DMS153 (cell line): ENCODE data around the gene ENPP6.
"Not testable (repeated sequence)": the region's sequence is repeated elsewhere in the genome, so short reads cannot be mapped to it uniquely, and the experiment has no call there.

Experiments used
- DNase-seq: peaks from one replicate; lab custom pipeline; 2025; lab: John Stamatoyannopoulos, UW

The ENPP6 gene

DNA sequence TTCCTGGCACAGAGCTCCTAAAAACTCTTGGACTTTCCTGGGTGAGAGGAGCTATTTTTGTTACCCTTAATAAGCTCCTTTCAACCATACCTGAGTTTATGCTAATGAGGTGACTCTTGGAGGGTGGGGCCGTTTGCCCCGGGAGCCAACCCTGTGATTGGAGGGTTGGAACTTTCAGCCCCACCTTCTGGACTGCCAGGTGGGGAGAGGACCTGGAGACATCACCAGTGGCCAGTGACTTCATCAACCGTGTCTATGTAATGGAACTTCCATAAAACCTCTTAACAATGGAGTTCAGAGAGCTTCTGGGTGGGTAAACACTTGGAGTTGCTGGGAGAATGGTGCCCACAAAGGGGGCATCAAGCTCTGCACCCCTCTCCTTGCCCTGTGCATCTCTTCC lies 17.9 kb upstream of the ENPP6 start:
- DNase-seq, result no peak

DNA sequence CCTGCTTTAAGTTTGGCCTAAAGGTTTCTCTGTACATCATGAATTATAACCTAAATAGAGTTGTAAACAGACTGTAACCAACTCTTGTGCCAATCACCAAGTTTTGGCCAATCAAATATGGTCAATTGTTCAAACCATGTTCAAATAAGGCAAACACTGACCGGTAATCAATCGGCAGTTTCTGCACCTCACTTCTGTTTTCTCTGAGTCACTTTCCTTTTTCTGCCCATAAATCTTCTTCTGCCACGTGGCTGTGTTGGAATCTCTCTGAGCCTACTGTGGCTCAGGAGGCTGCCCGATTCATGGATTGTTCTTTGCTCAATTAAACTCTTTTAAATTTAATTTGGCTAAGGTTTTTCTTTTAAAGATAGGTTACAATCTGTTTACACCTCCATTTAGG lies 16.5 kb upstream of the ENPP6 start:
- DNase-seq, result no peak

DNA sequence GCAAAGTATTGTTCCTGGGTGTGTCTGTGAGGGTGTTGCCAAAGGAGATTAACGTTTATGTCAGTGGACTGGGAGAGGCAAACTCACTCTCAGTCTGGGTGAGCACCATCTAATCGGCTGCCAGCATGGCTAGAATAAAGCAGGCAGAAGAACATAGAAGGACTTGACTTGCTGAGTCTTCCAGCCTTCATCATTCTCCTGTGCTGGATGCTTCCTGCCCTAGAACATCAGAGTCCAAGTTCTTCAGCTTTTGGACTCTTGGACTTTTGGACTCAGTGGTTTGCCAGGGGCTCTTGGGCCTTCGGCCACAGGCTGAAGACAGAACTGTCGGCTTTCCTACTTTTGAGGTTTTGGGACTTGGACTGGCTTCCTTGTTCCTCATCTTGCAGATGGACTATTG lies 15.3 kb upstream of the ENPP6 start:
- DNase-seq, result no peak

DNA sequence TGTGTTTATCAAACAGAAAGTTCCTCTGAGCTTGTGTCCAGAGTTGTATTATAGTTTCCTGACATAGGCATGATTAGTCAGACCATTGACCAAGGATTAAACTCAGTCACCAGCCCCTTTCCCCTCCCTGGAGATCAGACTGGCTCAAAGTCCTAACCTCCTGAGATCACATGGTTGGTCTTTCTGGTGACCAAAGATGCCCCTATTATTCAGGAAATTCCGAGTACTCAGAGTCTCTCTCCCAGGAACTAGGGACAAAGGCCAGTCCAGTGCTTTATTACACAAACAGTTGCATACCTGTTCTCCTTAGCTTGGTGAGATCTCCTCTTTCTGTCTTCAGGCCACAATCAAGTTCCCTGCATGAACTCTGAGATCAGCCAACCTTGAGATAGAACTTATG lies 14.5 kb upstream of the ENPP6 start:
- no peak for DNase-seq

DNA sequence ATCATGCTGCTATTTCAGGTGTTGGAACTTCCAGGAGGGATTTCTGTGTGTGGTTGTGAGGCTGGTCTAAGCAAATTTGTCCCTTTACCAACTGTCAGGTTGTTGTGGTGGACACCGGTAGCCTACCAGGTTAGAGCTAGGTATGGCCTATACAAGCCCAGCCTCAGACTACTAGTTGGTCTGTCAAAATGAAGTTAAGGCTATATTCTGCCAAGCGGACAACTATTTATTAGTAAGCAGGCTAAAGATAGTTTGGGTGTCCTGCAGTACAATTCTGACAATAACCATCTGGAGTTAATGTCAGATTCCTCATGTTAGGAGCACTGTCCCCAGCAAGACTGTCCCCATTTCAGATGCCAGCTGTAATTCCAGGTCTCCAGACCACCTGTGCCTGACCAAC lies 13.9 kb upstream of the ENPP6 start:
- DNase-seq, result no peak

DNA sequence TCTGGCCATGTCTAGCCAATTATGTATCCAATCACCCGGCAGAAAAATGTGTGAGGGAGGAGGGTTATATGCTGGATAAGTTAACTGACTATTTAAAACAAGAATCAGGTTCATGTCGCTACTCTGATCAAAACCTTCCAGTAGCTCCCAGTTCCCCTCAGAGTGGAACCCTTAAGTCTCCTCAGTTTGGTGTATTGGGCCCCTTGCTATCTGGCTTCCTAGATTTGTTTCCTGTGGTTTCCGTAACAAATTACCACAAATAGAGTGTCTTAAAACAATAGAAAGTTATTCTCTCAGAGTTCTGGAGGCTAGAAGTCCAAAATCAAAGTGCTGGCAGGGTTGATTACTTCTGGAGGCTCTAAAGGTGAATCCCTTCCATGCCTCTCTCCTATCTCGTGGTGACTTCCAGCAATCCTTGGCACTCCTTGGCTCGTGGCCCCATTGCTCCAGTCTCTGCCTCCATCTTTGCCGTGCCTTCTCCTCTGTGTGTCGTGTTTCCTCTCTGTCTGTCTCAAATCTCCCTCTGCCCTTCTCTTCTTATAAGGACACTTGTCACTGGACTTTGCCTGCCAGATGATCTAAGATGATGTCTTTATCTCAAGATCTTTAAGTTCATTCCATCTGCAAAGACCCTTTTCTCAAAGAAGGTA lies 10.5 kb upstream of the ENPP6 start:
- no peak for DNase-seq

DNA sequence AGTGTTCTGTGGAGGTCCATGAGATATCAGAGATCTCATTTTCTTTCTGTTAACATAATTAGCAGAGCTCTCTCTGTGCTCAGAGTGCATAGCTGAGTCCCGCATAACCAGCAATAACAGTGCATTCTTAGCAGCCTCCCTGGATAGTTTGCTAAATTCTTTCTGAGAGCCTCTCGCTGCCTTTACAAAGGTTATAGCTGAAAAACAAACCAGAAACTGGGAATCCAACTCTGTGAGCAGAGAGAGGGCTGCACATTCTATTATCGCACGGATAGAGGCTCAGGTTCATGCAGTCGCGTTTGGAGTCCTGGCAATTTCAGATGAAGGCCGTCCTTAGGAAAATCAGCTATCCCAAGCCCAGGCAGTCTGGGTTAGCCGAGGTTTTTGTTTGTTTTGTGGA lies 1.2 kb downstream of the ENPP6 start:
- DNase-seq, result no peak

DNA sequence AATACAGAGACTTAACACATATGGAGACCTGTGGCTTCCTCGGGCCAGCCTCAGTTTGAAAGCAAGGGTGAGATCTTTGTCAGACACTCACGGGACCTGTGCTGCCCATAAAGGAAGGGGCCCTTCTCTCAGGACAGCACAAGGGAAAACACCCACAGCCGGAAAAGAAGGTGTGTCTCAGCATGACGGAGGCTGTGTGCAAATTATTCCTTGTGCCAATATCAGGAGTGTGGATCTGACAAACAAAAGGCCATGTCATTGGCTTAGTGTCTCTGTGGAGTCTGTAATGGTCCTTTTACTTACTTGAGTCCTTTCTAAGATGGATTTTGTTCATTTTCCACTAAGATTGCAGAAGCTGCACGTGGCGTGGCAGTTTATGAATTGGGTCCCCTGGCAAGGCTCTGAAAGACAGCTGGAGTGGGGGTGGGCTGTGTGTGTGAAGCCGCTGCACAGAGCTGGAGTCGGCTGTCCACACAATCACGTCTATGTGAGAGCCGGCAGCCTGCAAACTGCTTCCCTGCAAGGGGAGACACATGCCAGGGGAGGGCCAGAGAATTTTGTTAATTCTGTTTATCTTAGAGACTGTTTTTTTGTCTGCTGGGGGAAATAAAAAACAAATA lies 1.9 kb downstream of the ENPP6 start:
- no peak for DNase-seq

DNA sequence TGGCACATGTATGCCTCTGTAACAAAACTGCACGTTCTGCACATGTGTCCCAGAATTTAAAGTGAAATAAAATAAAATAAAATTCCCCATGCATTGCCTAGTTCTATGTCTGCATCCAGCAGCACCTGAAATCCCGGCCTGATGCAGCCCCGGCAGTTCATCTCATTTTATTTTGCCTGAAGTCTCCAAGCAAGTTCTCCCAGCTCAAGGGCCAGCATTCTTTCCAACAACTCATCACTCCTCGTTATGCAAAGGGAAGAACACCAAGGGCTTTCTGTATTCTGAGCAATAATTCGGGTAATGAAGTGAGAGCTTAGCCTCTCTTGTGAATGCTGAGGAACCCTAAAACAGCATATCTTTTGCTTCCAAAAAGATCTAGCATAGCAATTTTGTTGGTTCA lies 2.7 kb downstream of the ENPP6 start:
- DNase-seq, result no peak

DNA sequence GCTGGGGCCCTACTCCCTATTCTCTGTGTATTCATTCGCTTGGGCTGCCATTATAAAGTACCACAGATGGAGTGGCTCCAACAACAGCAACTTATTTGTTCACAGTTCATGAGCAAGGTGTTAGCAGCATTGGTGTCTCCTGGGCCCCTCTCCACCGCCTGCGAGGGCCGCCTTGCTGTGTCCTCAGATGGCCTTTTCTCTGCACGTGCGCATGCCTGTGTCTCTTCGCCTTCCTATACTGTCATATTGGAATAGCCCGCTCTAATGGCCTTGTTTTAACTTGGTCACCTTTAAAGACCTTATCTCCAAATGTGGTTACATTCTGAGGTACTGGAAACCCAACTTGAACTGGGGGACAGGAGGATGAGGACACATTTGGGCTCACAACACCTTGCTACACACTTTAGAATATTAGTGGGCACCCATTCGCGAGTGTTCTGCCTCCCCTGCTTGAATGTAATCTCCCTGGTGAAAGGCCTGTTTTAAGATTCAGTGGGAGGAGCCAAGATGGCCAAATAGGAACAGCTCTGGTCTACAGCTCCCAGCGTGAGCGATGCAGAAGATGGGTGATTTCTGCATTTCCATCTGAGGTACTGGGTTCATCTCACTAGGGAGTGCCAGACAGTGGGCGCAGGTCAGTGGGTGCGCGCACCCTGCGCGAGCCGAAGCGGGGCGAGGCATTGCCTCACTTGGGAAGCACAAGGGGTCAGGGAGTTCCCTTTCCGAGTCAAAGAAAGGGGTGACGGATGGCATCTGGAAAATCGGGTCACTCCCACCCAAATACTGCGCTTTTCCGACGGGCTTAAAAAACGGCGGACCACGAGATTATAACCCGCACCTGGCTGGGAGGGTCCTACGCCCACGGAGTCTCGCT lies 9.7 kb downstream of the ENPP6 start:
- not testable (repeated sequence) for DNase-seq

DNA sequence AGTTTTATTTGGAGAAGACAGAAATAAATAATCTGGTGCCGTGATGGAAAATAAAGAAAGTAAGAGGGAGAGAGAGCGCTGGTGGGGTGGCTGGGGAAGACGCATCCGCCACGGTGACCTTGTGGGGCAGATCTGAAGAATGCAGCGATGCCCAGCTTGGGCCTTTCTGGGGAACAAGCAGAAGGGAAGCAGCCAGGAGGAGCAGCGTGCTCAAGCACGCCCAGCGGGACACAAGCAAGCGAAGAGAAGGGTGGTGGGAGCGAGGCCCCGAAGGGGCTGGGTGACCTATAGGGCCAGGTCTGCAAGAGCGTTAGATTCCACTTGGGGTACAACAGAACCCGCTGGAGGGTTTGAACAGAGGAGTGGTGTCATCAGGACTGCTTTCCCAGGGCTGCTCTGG lies 12.4 kb downstream of the ENPP6 start:
- DNase-seq, result no peak

DNA sequence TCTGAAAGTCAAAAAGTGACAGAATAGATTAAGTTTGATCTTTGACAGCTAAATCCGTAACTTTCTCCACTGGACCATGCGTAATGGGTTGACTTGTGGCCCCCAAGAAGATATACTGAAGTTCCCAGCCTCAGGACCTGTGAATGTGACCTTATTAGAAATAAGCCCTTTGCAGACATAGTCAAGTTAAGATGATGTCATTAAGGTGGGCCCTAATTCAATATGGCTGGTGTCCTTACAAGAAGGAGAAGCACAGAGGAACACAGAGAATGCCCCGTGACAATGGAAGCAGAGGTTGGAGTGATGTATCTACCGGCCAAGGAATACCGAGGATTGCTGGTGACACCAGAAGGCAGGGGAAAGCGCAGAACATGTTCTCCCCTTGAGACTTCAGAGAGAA lies 14.4 kb downstream of the ENPP6 start:
- no peak for DNase-seq

DNA sequence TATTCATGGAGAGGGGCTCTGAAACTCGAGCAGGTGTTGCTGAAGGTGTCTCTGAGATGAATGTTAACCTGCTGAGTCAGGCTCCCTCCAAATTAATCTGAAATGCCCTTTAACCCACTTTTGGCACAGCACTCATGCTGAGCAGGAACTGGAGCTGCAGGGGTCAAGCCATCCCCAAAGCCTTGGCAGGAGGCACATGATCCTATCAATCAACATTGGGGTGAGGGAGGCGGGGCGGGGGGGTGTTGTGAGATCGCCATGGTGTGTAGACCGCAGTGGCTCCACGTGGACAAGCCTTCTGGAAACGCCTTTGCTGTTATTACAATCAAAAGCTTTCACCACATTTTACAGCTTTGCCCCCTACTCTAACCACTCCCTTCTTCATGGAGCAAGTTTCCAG lies 16.5 kb downstream of the ENPP6 start:
- no peak for DNase-seq

DNA sequence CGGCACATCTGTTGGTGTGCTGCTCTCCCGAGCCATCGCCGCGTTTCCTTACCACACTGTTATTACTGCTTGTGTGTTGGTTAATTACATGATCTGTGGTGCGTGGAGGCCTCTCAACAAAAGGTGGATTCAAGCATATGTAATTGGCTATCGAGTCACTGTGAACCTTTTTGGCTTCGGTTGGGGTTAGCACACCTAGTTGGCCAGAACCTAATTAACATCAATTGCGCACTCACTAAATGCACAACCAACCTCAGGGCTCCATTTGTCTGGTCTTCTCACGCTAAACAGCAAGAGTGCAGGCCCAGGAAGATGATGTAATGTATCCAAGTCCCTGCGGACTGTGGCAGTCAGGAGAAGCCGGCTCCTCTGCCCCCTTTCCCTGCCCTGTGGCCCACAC lies 17.4 kb downstream of the ENPP6 start:
- DNase-seq, result no peak

DNA sequence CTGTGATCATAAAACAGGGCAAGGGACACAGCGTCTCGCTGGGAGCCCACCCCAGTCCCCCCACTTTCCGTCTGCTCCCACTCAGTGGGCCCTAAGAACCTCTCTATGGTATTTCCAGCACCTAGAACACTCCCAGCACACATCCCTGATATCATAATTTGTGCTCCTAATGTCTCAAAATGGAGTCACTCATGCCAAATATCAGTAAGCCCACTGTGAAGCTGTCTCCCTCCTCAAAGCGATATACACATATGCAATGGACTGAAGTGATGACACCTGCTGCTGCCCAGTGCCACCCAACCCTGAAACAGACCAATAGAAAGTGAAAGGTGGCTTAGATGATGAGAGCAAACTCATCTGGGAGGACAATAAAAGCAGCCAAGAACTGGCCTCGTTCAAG lies 17.9 kb downstream of the ENPP6 start:
- no peak for DNase-seq

DNA sequence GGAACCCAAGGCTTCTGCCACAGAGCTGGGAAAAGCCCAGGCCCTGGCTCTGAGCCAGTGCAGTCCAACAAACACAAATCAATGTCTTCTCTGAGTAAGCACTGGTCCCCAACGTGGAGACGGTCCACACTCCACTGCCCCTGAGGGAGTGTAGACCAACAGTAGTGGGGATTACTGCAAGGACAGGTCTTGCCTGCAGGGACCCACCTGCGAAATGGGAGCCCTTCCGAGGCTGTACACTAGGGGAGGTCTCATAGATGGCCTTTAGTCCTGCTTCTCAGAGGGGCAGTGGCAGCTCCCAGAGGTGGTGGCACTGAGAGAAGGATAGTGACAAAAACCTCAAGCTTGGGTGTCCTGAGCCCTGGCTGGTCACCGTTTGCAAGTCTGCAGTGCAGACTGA lies 19.5 kb downstream of the ENPP6 start:
- DNase-seq, result no peak

DNA sequence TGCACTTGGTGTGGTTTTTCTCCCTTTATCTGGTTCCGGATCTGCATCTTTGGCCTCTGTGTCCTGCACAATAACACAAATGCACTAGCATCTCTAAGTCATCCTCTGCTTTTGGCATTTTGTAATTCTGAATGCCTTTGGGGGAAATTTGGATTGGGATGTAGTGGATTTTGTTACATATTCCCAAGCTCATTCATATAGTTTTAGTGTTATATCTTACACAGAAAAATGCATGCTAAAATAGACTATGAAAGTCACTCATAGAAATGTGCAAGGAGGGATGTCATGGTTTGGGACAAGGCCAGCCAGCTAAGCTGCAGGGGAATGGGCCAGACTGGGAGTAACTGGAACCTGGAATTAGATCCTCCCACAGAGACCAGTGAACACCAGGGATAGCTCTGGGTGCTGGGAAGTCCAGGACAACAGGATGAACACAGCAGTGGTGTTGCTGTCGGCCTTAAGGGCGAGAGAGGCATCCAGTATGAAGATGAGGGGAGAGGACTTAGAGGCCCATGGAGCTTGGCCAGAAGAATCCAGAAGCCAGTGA lies 20.1 kb downstream of the ENPP6 start:
- no peak for DNase-seq

DNA sequence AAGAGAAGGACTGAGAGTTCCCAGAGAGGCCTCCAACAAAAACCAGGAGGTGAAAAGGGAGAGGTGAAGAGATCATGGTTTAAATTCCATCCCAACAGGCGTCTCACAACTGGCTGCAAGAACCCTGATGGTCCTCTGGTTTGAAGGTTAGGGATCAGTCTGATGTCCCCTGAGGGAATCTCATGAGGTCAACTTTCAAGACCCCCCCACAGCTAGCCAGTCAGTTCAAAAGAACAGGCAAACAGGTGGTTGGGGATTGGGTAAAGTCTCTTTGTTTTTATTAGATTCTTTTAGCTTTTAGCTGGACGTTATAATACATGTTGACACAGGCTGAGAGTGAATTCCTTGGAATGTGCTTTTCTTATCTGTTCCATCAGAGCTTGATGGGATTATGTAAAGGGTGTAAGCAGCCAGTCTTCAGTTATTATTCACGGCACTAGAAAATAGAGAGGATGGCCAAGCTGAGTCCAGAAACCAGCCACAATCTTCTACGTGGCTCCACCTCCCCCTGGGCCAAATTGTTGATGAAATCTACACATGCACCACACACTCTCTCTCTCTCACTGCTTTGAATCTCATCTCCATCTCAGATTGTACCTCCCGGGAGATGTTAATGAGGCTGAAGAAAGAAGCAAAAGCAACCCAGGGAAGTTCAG lies 20.8 kb downstream of the ENPP6 start:
- no peak for DNase-seq

DNA sequence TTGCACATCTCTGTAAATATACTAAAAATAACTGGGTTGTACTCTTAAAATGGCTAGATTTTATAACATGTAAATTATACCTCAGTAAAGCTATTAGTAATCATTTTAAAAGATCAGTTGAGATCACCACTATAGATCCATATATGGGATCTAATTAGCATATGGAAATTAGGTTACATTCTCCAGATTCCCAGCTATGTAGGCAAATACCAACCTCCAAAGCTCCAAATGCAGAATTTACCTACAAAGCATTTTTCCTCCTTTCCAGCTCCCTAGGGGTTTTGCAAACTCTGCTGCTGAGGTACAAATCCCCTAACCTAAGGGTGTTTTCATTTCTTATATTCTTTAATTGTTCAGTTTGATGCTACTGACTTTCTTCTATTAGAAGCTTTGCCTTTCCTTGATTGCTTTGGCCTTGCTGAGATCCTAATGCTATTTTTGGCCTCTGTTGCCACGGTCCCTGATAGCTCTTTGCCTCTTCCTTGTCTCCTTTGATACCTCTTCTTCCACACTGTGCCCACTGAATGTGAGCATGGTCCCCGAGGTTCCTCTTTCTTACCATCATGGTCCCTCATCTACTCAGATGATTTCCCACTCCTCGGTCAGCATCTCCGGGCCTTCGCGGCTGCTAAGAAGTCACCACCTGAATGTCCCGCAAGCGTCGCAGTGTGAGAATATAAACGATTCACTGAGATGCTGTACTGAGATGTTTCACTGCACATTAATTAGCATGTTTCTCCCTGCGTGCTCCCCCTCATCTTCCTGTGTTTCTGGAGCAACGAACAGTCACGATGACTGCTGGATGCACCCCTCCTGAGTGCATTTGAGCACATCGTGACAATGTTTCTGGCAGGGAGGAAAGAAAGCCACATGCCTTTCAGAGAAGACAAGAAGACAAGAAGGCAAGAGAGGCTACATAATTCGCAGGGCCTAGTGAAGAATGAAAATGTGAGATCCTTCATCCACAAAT lies 23.8 kb downstream of the ENPP6 start:
- DNase-seq, result no peak

DNA sequence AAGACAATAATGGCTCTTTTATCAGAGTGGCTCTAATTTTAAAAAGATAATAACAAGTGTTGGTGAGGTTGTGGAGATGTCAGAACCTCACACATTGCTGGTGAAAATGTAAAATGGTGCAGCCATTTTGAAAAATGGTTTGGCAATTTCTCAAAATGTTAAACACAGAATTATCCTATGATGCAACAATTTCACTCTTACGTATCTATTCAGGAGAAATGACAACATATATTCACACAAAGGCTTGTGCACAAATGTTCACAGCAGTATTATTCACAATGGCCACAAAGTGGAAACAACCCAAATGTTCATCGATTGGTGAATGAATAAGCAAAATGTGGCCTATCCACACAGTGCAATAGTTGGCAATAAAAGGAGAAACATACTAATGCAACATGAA lies 24.7 kb downstream of the ENPP6 start:
- no peak for DNase-seq

DNA sequence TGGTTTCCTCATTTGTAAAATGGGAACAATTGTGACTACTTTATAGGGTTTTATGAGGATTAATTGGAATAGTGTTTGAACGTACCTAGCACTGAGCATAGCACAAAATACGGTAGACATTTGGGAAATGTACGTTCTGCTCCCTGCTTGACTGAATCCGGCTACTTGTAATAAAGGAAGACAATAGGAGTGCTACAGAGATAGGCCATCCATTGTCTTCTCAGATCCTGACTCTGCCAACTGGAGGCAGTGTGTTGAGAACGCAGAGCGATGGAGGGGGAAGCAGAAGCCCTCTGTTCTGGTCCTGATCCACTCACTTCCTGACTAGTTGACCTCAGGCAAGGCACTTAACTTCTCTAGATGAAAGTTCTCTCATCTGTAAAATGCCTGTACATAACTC lies 26.4 kb downstream of the ENPP6 start:
- no peak for DNase-seq
